Smooth muscle cell (in vitro differentiated cells): ENCODE measurements around the gene HAPLN3. TPM values are rescaled to one million over a fixed set of nuclear protein-coding genes. Genes with fewer than 3 reads are reported as not detected.

Experiments used
- DNase-seq: peaks from one replicate; lab custom pipeline; 2025; ENCODE audit not compliant: unreplicated experiment; lab: John Stamatoyannopoulos, UW
- H2AFZ ChIP-seq: fragments of 200-600 bp; sonication (generic); 2 replicates; pipeline ENCODE4 v1.6.0; 2016; ENCODE audit warnings: antibody characterized with exemption, low read depth, mild to moderate bottlenecking
- H3F3A ChIP-seq: fragments of 200-600 bp; sonication (generic); 2 replicates; pipeline ENCODE4 v1.6.0; 2017; ENCODE audit warnings: antibody characterized with exemption, low read depth
- H3K27ac ChIP-seq: fragments of 200-600 bp; sonication (generic); 2 replicates; pipeline ENCODE4 v1.5.1; 2016; ENCODE audit warnings: low read depth, mild to moderate bottlenecking
- H3K27me3 ChIP-seq: fragments of 200-600 bp; sonication (generic); 2 replicates; pipeline ENCODE4 v1.6.1; 2016; ENCODE audit warnings: low read depth, mild to moderate bottlenecking
- H3K36me3 ChIP-seq: fragments of 200-600 bp; sonication (generic); 2 replicates; pipeline ENCODE4 v1.5.1; 2016; ENCODE audit warnings: low read depth
- H3K4me1 ChIP-seq: fragments of 200-600 bp; sonication (generic); 2 replicates; pipeline ENCODE4 v1.5.1; 2016; ENCODE audit warnings: low read depth
- H3K4me2 ChIP-seq: fragments of 200-600 bp; sonication (generic); 2 replicates; pipeline ENCODE4 v1.6.0; 2016; ENCODE audit warnings: mild to moderate bottlenecking
- H3K4me3 ChIP-seq: fragments of 200-600 bp; sonication (generic); 2 replicates; pipeline ENCODE4 v1.5.1; 2016; ENCODE audit warnings: mild to moderate bottlenecking
- H3K79me2 ChIP-seq: fragments of 200-600 bp; sonication (generic); 2 replicates; pipeline ENCODE4 v1.6.0; 2016; ENCODE audit warnings: low read depth, mild to moderate bottlenecking
- H3K9ac ChIP-seq: fragments of 200-600 bp; sonication (generic); 2 replicates; pipeline ENCODE4 v1.6.0; 2016; ENCODE audit warnings: low read depth
- H3K9me3 ChIP-seq: fragments of 200-600 bp; sonication (generic); replicated peaks from 2 replicates; pipeline ENCODE4 v1.5.1; 2016; ENCODE audit warnings: low read depth
- H4K20me1 ChIP-seq: fragments of 200-600 bp; sonication (generic); 2 replicates; pipeline ENCODE4 v1.6.0; 2016; ENCODE audit warnings: low read depth
- WGBS: methylation state at CpG from one replicate; pipeline ENCODE4 v1.1.7; 2016; ENCODE audit warnings: low lambda C conversion rate; 5-methylcytosine and 5-hydroxymethylcytosine counted together
- polyA plus RNA-seq: library from polyadenylated mRNA; unstranded; fragments of >200 nt; fragmentation: Nextera tagmentation; extraction: Ambion mirVana; gene quantifications from 2 replicates; pipeline ENCODE4 v1.2.1, GENCODE V29; 2016
- total RNA-seq: library from RNA; depleted of rRNA; stranded (reverse); fragments of >200 nt; gene quantifications from 2 replicates; pipeline ENCODE4 v1.2.3, GENCODE V29; 2014
- TF ChIP-seq, protein P1 (sequence below): fragments of 200-600 bp; sonication (generic); IDR thresholded peaks from 2 replicates; pipeline ENCODE4 v1.5.1; 2017; ENCODE audit warnings: borderline replicate concordance, mild to moderate bottlenecking, antibody characterized with exemption; ENCODE audit not compliant: insufficient read depth, poor library complexity, severe bottlenecking

HAPLN3 gene
- total and polyA plus RNA-seq, 2 experiments from 2014 or later = 4.5 to 5.2 TPM

DNA sequence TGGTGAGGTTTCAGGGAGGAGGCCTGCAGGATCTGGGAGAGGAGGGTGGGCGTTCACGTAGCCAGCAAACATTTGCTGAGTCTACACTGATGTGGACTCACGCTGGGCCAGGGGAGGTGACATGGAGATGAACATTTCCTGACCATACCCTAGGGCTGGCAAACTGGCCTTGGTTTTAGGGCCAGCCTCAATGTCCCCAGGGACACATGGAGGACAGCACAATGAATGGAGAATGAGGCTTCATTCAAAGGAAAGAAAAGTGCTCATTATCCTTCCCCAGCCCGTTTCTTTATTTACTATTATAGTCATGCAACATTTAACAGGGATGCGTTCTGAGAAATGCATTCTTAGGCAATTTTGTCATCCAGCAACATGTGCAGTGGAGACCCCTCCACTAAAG lies 65.3 kb downstream of the HAPLN3 start:
- TF ChIP-seq, protein P1, sequence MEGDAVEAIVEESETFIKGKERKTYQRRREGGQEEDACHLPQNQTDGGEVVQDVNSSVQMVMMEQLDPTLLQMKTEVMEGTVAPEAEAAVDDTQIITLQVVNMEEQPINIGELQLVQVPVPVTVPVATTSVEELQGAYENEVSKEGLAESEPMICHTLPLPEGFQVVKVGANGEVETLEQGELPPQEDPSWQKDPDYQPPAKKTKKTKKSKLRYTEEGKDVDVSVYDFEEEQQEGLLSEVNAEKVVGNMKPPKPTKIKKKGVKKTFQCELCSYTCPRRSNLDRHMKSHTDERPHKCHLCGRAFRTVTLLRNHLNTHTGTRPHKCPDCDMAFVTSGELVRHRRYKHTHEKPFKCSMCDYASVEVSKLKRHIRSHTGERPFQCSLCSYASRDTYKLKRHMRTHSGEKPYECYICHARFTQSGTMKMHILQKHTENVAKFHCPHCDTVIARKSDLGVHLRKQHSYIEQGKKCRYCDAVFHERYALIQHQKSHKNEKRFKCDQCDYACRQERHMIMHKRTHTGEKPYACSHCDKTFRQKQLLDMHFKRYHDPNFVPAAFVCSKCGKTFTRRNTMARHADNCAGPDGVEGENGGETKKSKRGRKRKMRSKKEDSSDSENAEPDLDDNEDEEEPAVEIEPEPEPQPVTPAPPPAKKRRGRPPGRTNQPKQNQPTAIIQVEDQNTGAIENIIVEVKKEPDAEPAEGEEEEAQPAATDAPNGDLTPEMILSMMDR = no peak
- Histone ChIP-seq H3K36me3 (no peaks in the 10 kb centered on the region), H4K20me1 (no peaks in the 10 kb centered on the region), H3K9me3 (no peaks in the 10 kb centered on the region), H3K79me2 (no peaks in the 10 kb centered on the region), H3K4me2 (no peak overlapping the region), H2AFZ (no peak overlapping the region), H3K4me1 (no peaks in the 10 kb centered on the region), H3K27me3 (no peaks in the 10 kb centered on the region), H3F3A (no peaks in the 10 kb centered on the region), H3K4me3 (no peak overlapping the region), H3K27ac (no peak overlapping the region), H3K9ac (no peak overlapping the region)
- WGBS = 78% methylated on average over 5 of the region's 5 CpGs
- DNase-seq = no peak

DNA sequence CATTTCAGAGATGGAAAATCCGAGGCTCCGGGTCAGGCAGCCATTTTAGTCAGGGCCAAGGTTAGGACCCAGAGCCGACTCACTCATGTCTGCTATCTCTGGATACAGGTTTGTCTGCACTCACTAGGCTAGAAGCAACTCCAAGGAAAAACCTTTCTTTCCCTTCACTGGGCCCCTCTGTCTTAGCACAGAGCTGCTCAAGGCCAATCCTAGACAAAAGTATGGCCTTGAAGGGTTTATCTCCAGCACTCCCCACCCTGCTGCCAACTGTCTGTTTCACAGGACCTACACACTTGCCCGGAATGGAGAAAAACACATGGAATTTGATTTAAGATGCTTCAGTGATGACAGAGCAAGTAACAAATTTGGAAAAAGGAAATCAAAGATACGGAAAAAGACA lies 66.6 kb downstream of the HAPLN3 start:
- H2AFZ ChIP-seq = no peak overlapping the region
- H3K9ac ChIP-seq = no peak overlapping the region
- no peak overlapping the region for H3K27ac ChIP-seq
- TF ChIP-seq, protein P1 = no peak
- no peak overlapping the region for H3K4me2 ChIP-seq
- H4K20me1 ChIP-seq = no peaks in the 10 kb centered on the region
- 90% methylated on average over 5 of the region's 5 CpGs for WGBS
- H3F3A ChIP-seq = no peaks in the 10 kb centered on the region
- no peak overlapping the region for H3K4me3 ChIP-seq
- H3K79me2 ChIP-seq = no peaks in the 10 kb centered on the region
- DNase-seq = no peak
- no peaks in the 10 kb centered on the region for H3K4me1 ChIP-seq
- H3K9me3 ChIP-seq = no peaks in the 10 kb centered on the region
- no peaks in the 10 kb centered on the region for H3K27me3 ChIP-seq
- H3K36me3 ChIP-seq = no peaks in the 10 kb centered on the region

Other genes with a start within 250 kb of the HAPLN3 start
- not detected in 2 replicates for gene ACAN, start 92.1 kb downstream of the HAPLN3 start, total RNA-seq
- gene ACAN, start 92.1 kb downstream of the HAPLN3 start, polyA plus RNA-seq = 0.18 TPM in 1 of 2 replicates, not detected in the other
- gene MFGE8, start 17.8 kb upstream of the HAPLN3 start, total RNA-seq = 185 and 222 TPM in 2 replicates
- gene MFGE8, start 17.8 kb upstream of the HAPLN3 start, polyA plus RNA-seq = 237 and 247 TPM in 2 replicates
- 19.0 and 23.9 TPM in 2 replicates for gene ABHD2, start 192.9 kb upstream of the HAPLN3 start, total RNA-seq
- 9.4 and 12.8 TPM in 2 replicates for gene ABHD2, start 192.9 kb upstream of the HAPLN3 start, polyA plus RNA-seq